ENCODE data around the gene HOXD13.

The HOXD13 gene

GRCh38 chr2:176092270-176093144 lies at the start of gene HOXD13:
Gene HOXD13, plus strand, starts transcription at chr2:176092721. Its CDS starts 170 bp downstream, at chr2:176092891.
- peak; percentile 67 for DNase-seq (ENCODE audit: low spot score)

GRCh38 chr2:176056406-176056805 lies 36.1 kb upstream of the HOXD13 start:
- no peak for DNase-seq (ENCODE audit: low spot score)

GRCh38 chr2:176063958-176064357 lies 28.6 kb upstream of the HOXD13 start:
- no peak for DNase-seq (ENCODE audit: low spot score)

GRCh38 chr2:176066645-176067588 lies 25.6 kb upstream of the HOXD13 start:
- peak; percentile 32 for DNase-seq (ENCODE audit: low spot score)

GRCh38 chr2:176067589-176068418 lies 24.7 kb upstream of the HOXD13 start:
- DNase-seq (ENCODE audit: low spot score), result no peak

GRCh38 chr2:176068419-176068832 lies 24.1 kb upstream of the HOXD13 start:
- DNase-seq (ENCODE audit: low spot score), result no peak

- no peak for DNase-seq (ENCODE audit: low spot score)
These were observed 20.9 kb upstream of the HOXD13 start for GRCh38 chr2:176071330-176072291.

GRCh38 chr2:176072292-176072669 lies 20.2 kb upstream of the HOXD13 start:
- DNase-seq (ENCODE audit: low spot score), result no peak

- no peak for DNase-seq (ENCODE audit: low spot score)
These were observed 19.3 kb upstream of the HOXD13 start for GRCh38 chr2:176072951-176073904.

- DNase-seq (ENCODE audit: low spot score), result no peak
These were observed 17.5 kb upstream of the HOXD13 start for GRCh38 chr2:176074919-176075425.

GRCh38 chr2:176075481-176075880 lies 17.0 kb upstream of the HOXD13 start:
- no peak for DNase-seq (ENCODE audit: low spot score)

- DNase-seq (ENCODE audit: low spot score), result no peak
These were observed 16.5 kb upstream of the HOXD13 start for GRCh38 chr2:176076063-176076462.

GRCh38 chr2:176076796-176077195 lies 15.7 kb upstream of the HOXD13 start:
- DNase-seq (ENCODE audit: low spot score), result no peak

- DNase-seq (ENCODE audit: low spot score), result no peak
These were observed 13.8 kb upstream of the HOXD13 start for GRCh38 chr2:176078541-176079284.

- DNase-seq (ENCODE audit: low spot score), result no peak
These were observed 13.2 kb upstream of the HOXD13 start for GRCh38 chr2:176079285-176079830.

- peak; percentile 86 for DNase-seq (ENCODE audit: low spot score)
These were observed 12.5 kb upstream of the HOXD13 start for GRCh38 chr2:176079831-176080539.

- DNase-seq (ENCODE audit: low spot score), result no peak
These were observed 11.8 kb upstream of the HOXD13 start for GRCh38 chr2:176080540-176081375.

Data from iPS-NIHi11 (cell line).